ENCODE data around the gene PLXNA4. TPM values are rescaled to one million over a fixed set of nuclear protein-coding genes. Genes with fewer than 3 reads are reported as not detected.
A peak's percentile ranks its signal among the peaks of the same experiment; 100 is the strongest.

Gene PLXNA4
- total RNA-seq, 1 donor from 2014 or later, result 3.3 TPM

DNA sequence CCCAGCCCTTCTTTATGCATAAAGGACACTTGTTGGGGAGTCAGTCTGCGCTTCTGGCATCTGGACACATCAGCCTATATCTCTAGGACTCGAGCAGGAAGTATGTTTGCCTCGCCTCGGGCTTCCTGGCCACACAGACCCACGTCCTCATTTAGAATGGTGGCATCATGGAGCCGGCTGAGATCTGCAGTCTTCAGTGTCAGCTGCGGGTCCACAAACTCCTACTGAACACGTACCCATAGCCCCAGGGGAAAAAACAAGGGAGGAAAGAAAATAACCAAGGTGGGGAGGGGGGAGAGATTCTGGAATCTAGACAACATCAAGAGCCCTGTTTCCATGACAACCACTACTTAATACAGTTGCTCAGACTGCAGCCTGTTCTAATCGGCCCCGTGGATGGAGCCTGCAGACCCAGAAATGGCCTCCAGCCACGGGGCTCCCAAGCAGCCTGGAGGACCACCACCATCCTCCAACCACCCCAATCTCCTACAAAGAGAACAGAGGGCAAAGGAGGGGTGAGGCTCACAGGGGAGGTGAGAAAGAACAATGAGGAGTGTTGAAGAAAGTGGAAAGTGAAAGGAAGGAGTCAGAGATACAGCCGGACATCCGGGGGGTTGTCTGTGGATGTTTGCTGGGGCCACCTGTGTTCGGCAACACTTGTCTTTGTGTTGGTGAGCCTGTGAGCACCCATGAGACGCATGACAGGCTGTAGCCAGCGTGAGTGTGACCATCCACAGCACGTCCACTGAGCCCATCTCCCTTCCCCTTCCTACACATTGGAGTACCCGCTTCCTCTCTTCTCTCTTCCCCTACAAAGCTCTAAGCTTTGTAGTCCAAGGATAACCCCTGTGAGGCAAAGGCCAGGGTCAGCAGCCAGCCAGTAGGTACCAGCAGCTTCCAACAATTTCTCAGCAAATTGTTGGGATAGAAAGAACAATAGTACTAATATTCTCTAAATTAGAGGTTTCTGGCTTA, 141.0 kb downstream of the PLXNA4 start:
- FAIRE-seq, result no peak
- Histone ChIP-seq H3K27ac (ENCODE audit: low read depth, low read length) (no peak overlapping the region), H4K20me1 (ENCODE audit: insufficient read depth, low read length) (no peaks in the 10 kb centered on the region), H3K4me2 (ENCODE audit: low read length) (peak overlapping the region; percentile 69), H3K9me3 (ENCODE audit: insufficient read depth, low read depth, low read length) (no peaks in the 10 kb centered on the region), H3K4me3 (ENCODE audit: insufficient read depth, low read depth, low read length) (no peak overlapping the region), H3K4me1 (ENCODE audit: insufficient read depth, low read length) (peaks cover 20% of the 10 kb centered on the region), H3K36me3 (ENCODE audit: insufficient read depth, low read length) (no peaks in the 10 kb centered on the region), H3K79me2 (ENCODE audit: insufficient read depth, low read length) (no peaks in the 10 kb centered on the region), H2AFZ (ENCODE audit: low read depth, low read length) (peak overlapping the region; percentile 24), H3K9ac (ENCODE audit: low read length) (no peak overlapping the region), H3K27me3 (ENCODE audit: insufficient read depth, low read length) (no peaks in the 10 kb centered on the region)
- Mint-ChIP-seq H3K4me1 (ENCODE audit: low read depth, unreplicated experiment) (peaks cover 10% of the 10 kb centered on the region), H3K9me3 (ENCODE audit: unreplicated experiment) (peaks cover 3% of the 10 kb centered on the region), H3K27ac (ENCODE audit: unreplicated experiment) (no peak overlapping the region), H3K27me3 (ENCODE audit: low read depth, unreplicated experiment) (peaks cover 25% of the 10 kb centered on the region), H3K36me3 (ENCODE audit: low read depth, unreplicated experiment) (no peaks in the 10 kb centered on the region), H3K4me3 (ENCODE audit: unreplicated experiment) (no peak overlapping the region)
- DNase-seq (ENCODE audit: low read depth), result no peak
- TF ChIP-seq, protein P1, sequence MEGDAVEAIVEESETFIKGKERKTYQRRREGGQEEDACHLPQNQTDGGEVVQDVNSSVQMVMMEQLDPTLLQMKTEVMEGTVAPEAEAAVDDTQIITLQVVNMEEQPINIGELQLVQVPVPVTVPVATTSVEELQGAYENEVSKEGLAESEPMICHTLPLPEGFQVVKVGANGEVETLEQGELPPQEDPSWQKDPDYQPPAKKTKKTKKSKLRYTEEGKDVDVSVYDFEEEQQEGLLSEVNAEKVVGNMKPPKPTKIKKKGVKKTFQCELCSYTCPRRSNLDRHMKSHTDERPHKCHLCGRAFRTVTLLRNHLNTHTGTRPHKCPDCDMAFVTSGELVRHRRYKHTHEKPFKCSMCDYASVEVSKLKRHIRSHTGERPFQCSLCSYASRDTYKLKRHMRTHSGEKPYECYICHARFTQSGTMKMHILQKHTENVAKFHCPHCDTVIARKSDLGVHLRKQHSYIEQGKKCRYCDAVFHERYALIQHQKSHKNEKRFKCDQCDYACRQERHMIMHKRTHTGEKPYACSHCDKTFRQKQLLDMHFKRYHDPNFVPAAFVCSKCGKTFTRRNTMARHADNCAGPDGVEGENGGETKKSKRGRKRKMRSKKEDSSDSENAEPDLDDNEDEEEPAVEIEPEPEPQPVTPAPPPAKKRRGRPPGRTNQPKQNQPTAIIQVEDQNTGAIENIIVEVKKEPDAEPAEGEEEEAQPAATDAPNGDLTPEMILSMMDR (IDR thresholded peaks at IDR 0.05; ENCODE audit: insufficient read depth, low read depth, low read length), result no peak
- no peak for TF ChIP-seq EZH2 (IDR thresholded peaks at IDR 0.05; ENCODE audit: insufficient read depth, low read length)

DNA sequence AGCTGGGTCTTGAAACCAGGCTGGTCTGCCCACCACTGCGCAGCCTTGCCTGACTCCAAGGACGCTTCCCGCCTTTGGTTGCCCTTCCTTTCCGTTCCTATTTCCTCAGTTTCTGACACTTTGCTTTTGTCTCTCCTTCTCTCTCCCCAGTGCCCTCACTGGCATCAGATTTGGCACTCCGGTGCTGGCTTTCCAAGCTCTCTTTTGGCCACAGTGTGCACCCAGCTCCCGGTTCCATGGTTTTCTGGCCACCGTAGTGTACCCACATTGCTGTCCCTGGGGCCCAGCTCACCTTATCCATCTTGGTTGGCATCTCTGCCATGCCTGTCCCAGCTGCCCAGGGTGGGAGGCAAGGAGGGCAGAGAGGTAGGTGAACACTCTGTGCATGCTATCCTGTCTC, 142.2 kb downstream of the PLXNA4 start:
- H3K27ac Mint-ChIP-seq (ENCODE audit: unreplicated experiment), result no peak overlapping the region
- peaks cover 13% of the 10 kb centered on the region for H3K4me1 Mint-ChIP-seq (ENCODE audit: low read depth, unreplicated experiment)
- Histone ChIP-seq H3K4me2 (ENCODE audit: low read length) (no peak overlapping the region), H3K27me3 (ENCODE audit: insufficient read depth, low read length) (no peaks in the 10 kb centered on the region), H3K4me1 (ENCODE audit: insufficient read depth, low read length) (peaks cover 28% of the 10 kb centered on the region), H3K9me3 (ENCODE audit: insufficient read depth, low read depth, low read length) (no peaks in the 10 kb centered on the region), H3K4me3 (ENCODE audit: insufficient read depth, low read depth, low read length) (no peak overlapping the region), H2AFZ (ENCODE audit: low read depth, low read length) (no peak overlapping the region), H3K79me2 (ENCODE audit: insufficient read depth, low read length) (no peaks in the 10 kb centered on the region), H3K27ac (ENCODE audit: low read depth, low read length) (no peak overlapping the region), H4K20me1 (ENCODE audit: insufficient read depth, low read length) (no peaks in the 10 kb centered on the region), H3K36me3 (ENCODE audit: insufficient read depth, low read length) (no peaks in the 10 kb centered on the region), H3K9ac (ENCODE audit: low read length) (no peak overlapping the region)
- no peak for DNase-seq (ENCODE audit: low read depth)
- H3K36me3 Mint-ChIP-seq (ENCODE audit: low read depth, unreplicated experiment), result no peaks in the 10 kb centered on the region
- no peak for FAIRE-seq
- H3K9me3 Mint-ChIP-seq (ENCODE audit: unreplicated experiment), result peaks cover 3% of the 10 kb centered on the region
- no peak overlapping the region for H3K4me3 Mint-ChIP-seq (ENCODE audit: unreplicated experiment)
- H3K27me3 Mint-ChIP-seq (ENCODE audit: low read depth, unreplicated experiment), result peaks cover 21% of the 10 kb centered on the region
- TF ChIP-seq, protein P1 (IDR thresholded peaks at IDR 0.05; ENCODE audit: insufficient read depth, low read depth, low read length), result no peak
- TF ChIP-seq EZH2 (IDR thresholded peaks at IDR 0.05; ENCODE audit: insufficient read depth, low read length), result no peak

DNA sequence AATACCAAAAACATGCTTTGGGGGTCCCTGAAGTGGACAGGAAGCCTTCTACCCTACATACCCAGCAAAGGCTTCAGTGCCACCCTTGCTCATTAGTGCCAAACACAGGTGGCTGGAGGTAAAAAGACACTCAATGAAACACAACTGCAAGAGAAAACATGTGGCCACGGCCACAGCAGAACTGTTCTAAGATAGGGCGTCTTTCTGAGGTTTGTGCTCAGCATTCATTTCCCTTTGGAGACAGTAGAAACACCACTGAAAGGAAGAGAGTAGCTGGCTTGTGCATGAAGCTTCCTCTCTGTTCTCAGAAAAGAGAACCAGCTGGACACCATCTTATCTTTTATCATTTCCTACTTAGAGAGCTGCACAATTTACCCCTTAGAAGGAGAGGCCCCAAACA, 143.0 kb downstream of the PLXNA4 start:
- Mint-ChIP-seq H3K4me3 (ENCODE audit: unreplicated experiment) (no peak overlapping the region), H3K4me1 (ENCODE audit: low read depth, unreplicated experiment) (peaks cover 13% of the 10 kb centered on the region)
- no peak for FAIRE-seq

More for the DNA sequence above, 143.0 kb downstream of the PLXNA4 start:
- Mint-ChIP-seq H3K27ac (ENCODE audit: unreplicated experiment) (no peak overlapping the region), H3K9me3 (ENCODE audit: unreplicated experiment) (peaks cover 3% of the 10 kb centered on the region), H3K27me3 (ENCODE audit: low read depth, unreplicated experiment) (peaks cover 28% of the 10 kb centered on the region), H3K36me3 (ENCODE audit: low read depth, unreplicated experiment) (no peaks in the 10 kb centered on the region)
- TF ChIP-seq, protein P1 (IDR thresholded peaks at IDR 0.05; ENCODE audit: insufficient read depth, low read depth, low read length), result no peak
- TF ChIP-seq EZH2 (IDR thresholded peaks at IDR 0.05; ENCODE audit: insufficient read depth, low read length), result no peak
- Histone ChIP-seq H3K9me3 (ENCODE audit: insufficient read depth, low read depth, low read length) (no peaks in the 10 kb centered on the region), H3K36me3 (ENCODE audit: insufficient read depth, low read length) (no peaks in the 10 kb centered on the region), H3K9ac (ENCODE audit: low read length) (no peak overlapping the region), H3K4me2 (ENCODE audit: low read length) (no peak overlapping the region), H3K4me1 (ENCODE audit: insufficient read depth, low read length) (peaks cover 28% of the 10 kb centered on the region), H3K27ac (ENCODE audit: low read depth, low read length) (no peak overlapping the region), H3K4me3 (ENCODE audit: insufficient read depth, low read depth, low read length) (no peak overlapping the region), H3K27me3 (ENCODE audit: insufficient read depth, low read length) (no peaks in the 10 kb centered on the region), H4K20me1 (ENCODE audit: insufficient read depth, low read length) (no peaks in the 10 kb centered on the region), H2AFZ (ENCODE audit: low read depth, low read length) (no peak overlapping the region), H3K79me2 (ENCODE audit: insufficient read depth, low read length) (no peaks in the 10 kb centered on the region)
- DNase-seq (ENCODE audit: low read depth), result no peak

All from astrocyte (in vitro differentiated cells and primary cell).